ENCODE data around the gene ADGRE1. TPM values are rescaled to one million over a fixed set of nuclear protein-coding genes. Genes with fewer than 3 reads are reported as not detected.

The ADGRE1 gene
- total and polyA plus RNA-seq, 4 donors = 0.39 to 16.2 (median 1.8) TPM

DNA sequence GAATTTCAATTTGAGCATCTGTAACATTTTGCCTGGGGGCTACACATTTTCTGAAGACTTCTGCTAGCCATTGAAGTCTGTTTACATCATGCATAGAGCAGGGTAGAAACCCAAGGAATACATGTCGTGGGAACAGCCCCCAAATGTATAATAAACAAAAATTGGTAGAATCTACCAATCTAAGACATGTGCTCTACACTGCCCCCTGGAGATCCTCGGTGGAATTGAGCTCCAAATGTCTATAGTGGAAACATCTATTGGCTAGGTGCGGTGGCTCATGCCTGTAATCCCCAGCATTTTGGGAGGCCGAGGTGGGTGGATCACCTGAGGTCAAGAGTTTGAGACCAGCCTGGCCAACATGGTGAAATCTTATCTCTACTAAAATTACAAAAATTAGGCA, 76.6 kb downstream of the ADGRE1 start:
- TF ChIP-seq, protein P1, sequence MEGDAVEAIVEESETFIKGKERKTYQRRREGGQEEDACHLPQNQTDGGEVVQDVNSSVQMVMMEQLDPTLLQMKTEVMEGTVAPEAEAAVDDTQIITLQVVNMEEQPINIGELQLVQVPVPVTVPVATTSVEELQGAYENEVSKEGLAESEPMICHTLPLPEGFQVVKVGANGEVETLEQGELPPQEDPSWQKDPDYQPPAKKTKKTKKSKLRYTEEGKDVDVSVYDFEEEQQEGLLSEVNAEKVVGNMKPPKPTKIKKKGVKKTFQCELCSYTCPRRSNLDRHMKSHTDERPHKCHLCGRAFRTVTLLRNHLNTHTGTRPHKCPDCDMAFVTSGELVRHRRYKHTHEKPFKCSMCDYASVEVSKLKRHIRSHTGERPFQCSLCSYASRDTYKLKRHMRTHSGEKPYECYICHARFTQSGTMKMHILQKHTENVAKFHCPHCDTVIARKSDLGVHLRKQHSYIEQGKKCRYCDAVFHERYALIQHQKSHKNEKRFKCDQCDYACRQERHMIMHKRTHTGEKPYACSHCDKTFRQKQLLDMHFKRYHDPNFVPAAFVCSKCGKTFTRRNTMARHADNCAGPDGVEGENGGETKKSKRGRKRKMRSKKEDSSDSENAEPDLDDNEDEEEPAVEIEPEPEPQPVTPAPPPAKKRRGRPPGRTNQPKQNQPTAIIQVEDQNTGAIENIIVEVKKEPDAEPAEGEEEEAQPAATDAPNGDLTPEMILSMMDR (IDR thresholded peaks at IDR 0.05; ENCODE audit: low read depth, low read length, missing input control) = peak; percentile 40
- TF ChIP-seq HNF4A (conservative IDR thresholded peaks at IDR 0.05) = no peak
- TF ChIP-seq YY1 (IDR thresholded peaks at IDR 0.05) = no peak
- Histone ChIP-seq H3K36me3 (ENCODE audit: control insufficient read depth in 4 of 4, insufficient read depth in 3 of 4, low read depth in 1 of 4, low read length in 3 of 4) (no peaks in the 10 kb centered on the region), H3K9ac (ENCODE audit: low read depth in 1 of 2, low read length in 2 of 2) (no peak overlapping the region), H3K27me3 (ENCODE audit: control insufficient read depth in 4 of 4, insufficient read depth in 4 of 4, low read length in 3 of 4) (peaks cover 0 to 4% (median 0%) of the 10 kb centered on the region in 4 donors), H3K27ac (ENCODE audit: low read depth in 1 of 2, low read length in 2 of 2) (no peak overlapping the region), H3K4me1 (ENCODE audit: control insufficient read depth in 4 of 4, insufficient read depth in 4 of 4, low read length in 3 of 4) (no peaks in the 10 kb centered on the region), H3K9me3 (ENCODE audit: control insufficient read depth in 4 of 4, low read length in 3 of 4) (no peaks in the 10 kb centered on the region), H3K4me3 (ENCODE audit: low read depth in 1 of 3, low read length in 3 of 3) (no peak overlapping the region)
- DNase-seq (ENCODE audit: low spot score) = no peak
- WGBS = 50% methylated on average over 4 of the region's 4 CpGs

DNA sequence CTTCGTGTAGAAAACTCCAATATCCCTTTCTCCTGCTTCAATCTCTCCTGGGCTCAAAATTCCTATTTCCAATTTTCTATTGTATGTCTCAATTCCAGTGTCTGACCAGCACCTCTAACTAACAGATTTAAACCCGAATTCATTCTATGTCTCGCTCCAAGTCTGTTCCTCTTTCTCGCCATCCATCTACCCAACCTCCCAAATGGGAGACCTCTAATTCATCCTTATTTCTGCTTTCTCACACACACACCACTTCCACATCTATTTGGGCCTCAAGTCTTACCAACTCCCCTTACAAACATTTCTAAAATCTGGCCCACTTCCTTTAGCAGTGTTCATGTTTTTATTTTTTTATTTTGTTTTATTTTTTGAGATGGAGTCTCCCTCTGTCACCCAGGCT, 80.6 kb downstream of the ADGRE1 start:
- H3K9ac ChIP-seq (ENCODE audit: low read depth in 1 of 2, low read length in 2 of 2) = no peak overlapping the region
- TF ChIP-seq SP1 (IDR thresholded peaks at IDR 0.05) = no peak
- TF ChIP-seq, protein P2, sequence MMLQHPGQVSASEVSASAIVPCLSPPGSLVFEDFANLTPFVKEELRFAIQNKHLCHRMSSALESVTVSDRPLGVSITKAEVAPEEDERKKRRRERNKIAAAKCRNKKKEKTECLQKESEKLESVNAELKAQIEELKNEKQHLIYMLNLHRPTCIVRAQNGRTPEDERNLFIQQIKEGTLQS (IDR thresholded peaks at IDR 0.05) = no peak
- no peak for TF ChIP-seq RXRA (IDR thresholded peaks at IDR 0.05)
- no peak for TF ChIP-seq FOXA1 (IDR thresholded peaks at IDR 0.05)
- TF ChIP-seq NR2F2 (IDR thresholded peaks at IDR 0.05) = no peak
- TF ChIP-seq HNF4G (IDR thresholded peaks at IDR 0.05) = no peak
- TF ChIP-seq, protein P1 (IDR thresholded peaks at IDR 0.05; ENCODE audit: low read depth, low read length, missing input control) = no peak
- TF ChIP-seq, protein P3, sequence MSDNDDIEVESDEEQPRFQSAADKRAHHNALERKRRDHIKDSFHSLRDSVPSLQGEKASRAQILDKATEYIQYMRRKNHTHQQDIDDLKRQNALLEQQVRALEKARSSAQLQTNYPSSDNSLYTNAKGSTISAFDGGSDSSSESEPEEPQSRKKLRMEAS (IDR thresholded peaks at IDR 0.05) = no peak
- no peak for TF ChIP-seq JUND (IDR thresholded peaks at IDR 0.05)
- TF ChIP-seq HNF4A (conservative IDR thresholded peaks at IDR 0.05) = no peak
- TF ChIP-seq RAD21 (IDR thresholded peaks at IDR 0.05) = no peak
- TF ChIP-seq, protein P4, sequence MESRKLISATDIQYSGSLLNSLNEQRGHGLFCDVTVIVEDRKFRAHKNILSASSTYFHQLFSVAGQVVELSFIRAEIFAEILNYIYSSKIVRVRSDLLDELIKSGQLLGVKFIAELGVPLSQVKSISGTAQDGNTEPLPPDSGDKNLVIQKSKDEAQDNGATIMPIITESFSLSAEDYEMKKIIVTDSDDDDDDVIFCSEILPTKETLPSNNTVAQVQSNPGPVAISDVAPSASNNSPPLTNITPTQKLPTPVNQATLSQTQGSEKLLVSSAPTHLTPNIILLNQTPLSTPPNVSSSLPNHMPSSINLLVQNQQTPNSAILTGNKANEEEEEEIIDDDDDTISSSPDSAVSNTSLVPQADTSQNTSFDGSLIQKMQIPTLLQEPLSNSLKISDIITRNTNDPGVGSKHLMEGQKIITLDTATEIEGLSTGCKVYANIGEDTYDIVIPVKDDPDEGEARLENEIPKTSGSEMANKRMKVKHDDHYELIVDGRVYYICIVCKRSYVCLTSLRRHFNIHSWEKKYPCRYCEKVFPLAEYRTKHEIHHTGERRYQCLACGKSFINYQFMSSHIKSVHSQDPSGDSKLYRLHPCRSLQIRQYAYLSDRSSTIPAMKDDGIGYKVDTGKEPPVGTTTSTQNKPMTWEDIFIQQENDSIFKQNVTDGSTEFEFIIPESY (IDR thresholded peaks at IDR 0.05) = no peak
- no peaks in the 10 kb centered on the region for H3K27me3 ChIP-seq (ENCODE audit: control insufficient read depth in 4 of 4, insufficient read depth in 4 of 4, low read length in 3 of 4)
- no peaks in the 10 kb centered on the region for H3K36me3 ChIP-seq (ENCODE audit: control insufficient read depth in 4 of 4, insufficient read depth in 3 of 4, low read depth in 1 of 4, low read length in 3 of 4)
- H3K27ac ChIP-seq (ENCODE audit: low read depth in 1 of 2, low read length in 2 of 2) = no peak overlapping the region
- no peak for DNase-seq (ENCODE audit: low spot score)
- no peaks in the 10 kb centered on the region for H3K9me3 ChIP-seq (ENCODE audit: control insufficient read depth in 4 of 4, low read length in 3 of 4)
- 70% methylated on average over 4 of the region's 4 CpGs for WGBS
- no peaks in the 10 kb centered on the region for H3K4me1 ChIP-seq (ENCODE audit: control insufficient read depth in 4 of 4, insufficient read depth in 4 of 4, low read length in 3 of 4)
- H3K4me3 ChIP-seq (ENCODE audit: low read depth in 1 of 3, low read length in 3 of 3) = no peak overlapping the region
